Head of caudate nucleus (tissue), 42 donors: ENCODE results near the gene ANKRD40.

Experiments used
- DNase-seq, 42 donors: peaks; one replicate each; pipeline versions ENCODE4 v3.0.0 to v3.0.0-alpha.2; 2020 to 2021; ENCODE audit warnings: mixed read lengths in 7 of 42
- intact Hi-C: fragments of 100-400 bp; cut with DNase I; formaldehyde crosslinking; loops from one replicate; pipeline ENCODE4 v1.15.0; 2022

ANKRD40 gene

DNA sequence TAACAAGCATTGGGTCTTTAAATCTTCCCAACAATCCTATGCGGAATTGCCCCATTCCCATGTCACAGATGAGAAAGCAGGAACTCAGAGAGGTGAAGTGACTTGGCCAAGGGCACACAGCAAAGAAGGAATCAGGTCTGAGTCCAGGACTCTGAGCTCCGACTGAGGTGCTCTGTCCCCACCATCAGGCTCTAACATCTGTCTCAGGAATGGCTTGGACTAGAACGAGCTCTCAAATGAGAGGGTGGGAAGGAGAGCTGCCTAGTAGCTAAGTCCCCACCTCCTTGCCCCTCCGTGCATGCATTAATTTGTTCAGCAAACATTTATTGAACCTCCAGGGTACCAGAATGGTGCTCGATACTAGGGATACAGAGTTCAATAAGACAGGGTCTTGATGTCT is 46.4 kb downstream of the ANKRD40 start:
- no peak for DNase-seq
- intact Hi-C loops = no loop called here

DNA sequence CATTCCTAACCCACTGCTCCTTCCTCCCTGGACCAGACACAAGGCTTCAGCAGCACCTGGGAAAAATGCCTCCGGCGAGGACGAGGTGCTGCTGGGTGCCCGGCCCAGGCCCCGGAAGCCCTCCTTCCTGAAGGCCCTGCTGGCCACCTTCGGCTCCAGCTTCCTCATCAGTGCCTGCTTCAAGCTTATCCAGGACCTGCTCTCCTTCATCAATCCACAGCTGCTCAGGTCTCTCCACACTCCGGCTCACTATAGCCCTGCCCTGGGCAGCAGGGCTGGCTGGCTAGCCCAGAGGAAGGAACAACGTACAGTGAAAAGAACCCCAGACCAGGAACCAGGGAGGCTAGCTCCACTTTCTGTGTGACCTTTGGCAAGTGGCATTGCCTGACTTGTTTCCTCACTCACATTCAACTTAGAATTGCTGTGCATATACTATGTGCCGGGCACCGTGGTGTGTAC is 46.8 kb downstream of the ANKRD40 start:
- DNase-seq = no peak
- intact Hi-C loops = no loop called here

DNA sequence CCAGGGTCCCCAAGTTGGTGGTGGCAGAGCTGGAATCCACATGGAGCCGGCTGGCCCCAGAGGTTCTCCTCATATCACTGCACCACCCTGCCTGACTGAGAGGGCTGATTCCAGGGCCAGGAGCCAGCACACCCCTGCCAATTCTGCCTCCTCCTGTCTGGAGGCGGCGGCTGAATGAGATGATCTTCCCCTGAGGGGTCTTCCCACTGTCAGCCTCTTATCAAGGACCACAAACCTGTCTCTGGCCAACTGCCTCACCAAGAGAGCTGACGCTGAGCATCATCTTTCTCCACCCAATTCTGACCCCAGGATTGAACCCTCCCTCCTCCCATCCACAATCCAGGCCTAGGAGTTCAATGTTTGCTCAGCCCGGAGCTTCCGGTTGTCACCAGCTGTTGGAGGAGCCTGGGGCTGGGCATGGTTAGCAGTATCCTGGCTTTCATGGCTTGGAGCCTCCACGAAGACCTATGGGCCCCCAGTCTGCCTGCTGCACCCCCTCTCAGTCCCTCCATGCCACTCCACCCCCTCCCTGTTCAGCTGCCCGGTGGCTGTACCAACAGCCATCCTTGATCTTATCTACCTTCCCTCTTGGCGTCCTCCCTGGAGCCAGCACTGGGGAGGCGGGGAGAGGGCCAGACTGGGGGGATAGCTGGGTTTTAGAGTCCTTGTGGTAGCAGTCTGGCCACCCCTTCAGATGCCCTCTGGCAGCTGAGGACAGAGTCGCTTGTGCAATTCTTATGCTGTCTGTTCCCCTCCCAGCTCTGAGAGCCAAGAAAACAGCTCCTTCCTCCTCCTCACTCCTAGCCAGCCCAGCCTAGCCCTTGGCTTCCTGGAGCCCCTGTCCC is 47.5 kb downstream of the ANKRD40 start:
- no peak for DNase-seq
- intact Hi-C loops = no loop called here

DNA sequence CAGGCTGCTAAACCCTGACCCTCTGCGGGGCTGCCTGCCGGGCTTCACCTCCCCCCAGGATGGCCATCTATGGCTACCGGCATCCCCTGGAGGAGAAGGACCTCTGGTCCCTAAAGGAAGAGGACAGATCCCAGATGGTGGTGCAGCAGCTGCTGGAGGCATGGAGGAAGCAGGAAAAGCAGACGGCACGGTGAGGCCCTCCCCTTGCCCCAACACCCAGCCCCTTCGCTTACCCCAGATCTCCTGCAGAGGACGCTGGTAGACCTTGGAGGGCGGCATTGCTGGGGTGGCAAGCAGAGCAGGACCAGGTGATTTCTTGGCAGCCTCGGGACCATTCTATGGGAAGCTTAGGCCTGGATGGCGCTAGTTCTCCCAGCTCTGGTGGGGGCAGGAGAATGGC is 48.5 kb downstream of the ANKRD40 start:
- DNase-seq = no peak

DNA sequence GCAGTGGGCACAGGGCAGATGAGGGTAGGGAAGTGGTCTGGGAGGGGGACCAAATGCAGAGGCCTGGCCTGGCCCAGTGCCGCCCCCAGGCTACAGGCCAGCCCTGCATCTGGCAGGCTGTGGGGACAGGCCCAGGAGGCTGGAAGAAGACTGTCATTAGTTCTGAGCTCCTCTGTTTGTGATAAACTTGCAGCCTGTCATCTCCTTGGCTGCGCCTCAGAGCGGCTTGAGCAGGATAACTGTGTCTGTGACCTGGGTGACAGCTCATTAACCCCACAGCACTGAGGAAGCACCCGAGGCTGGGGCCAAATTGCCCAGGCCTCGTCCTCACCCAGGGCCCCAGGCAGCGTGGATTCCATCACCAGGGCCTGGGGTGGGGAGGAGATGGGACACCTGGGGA is 49.1 kb downstream of the ANKRD40 start:
- DNase-seq = no peak
- intact Hi-C loops = no loop called here

More for the DNA sequence above, 48.5 kb downstream of the ANKRD40 start:
- intact Hi-C loops = no loop called here

DNA sequence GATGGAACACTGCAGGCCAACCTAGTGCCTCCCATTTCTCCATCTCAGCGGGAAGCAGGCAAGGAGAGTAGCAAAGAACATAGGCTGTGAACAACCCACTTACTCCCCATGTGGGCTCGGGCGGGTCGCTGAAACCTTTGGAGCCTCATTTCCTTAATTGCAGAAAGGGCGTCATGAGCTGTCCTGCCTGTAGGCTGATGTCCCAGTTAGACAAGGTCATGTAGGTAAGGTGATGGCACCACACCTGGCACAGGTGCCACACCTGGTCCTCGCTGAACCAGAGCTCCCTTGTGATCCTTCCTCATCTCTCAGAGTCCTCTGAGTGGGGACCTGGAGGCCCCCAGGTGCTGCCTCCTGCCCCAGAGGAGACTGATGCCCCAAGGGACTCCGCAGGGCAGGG is 50.1 kb downstream of the ANKRD40 start:
- intact Hi-C loops = no loop called here
- no peak for DNase-seq

DNA sequence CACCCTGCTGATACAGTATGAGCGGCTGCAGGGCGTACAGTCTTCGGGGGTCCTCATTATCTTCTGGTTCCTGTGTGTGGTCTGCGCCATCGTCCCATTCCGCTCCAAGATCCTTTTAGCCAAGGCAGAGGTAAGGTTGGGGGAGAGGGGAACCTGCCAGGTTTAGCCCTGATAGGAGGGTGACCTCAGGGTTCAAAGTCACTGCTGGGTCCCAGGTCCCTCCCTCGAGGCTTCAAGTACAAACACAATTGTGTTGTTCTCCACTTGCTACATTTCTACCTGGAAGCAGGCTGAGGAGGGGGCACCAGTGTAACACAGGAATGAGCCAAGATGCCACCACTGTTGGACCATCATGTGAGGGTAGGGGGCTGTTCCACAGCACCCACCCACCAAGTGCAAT is 50.7 kb downstream of the ANKRD40 start:
- DNase-seq = no peak
- intact Hi-C loops = no loop called here

DNA sequence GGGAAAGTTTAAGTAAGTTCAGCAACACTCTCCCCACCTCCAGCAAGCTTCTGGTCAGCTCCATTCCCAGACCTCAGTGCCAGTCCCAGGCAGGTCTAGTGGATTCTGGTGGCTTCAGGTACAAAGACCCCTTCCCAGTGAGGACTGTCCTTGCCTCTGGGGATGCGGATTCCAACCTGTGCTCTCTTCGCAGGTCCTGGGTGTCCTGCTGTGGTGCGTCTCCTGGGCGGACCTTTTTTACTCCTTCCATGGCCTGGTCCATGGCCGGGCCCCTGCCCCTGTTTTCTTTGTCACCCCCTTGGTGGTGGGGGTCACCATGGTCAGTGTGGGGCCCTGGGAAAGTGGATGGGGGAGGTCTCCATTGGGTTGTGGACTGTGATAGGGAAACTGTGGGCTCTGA is 51.2 kb downstream of the ANKRD40 start:
- intact Hi-C loops = no loop called here
- no peak for DNase-seq

DNA sequence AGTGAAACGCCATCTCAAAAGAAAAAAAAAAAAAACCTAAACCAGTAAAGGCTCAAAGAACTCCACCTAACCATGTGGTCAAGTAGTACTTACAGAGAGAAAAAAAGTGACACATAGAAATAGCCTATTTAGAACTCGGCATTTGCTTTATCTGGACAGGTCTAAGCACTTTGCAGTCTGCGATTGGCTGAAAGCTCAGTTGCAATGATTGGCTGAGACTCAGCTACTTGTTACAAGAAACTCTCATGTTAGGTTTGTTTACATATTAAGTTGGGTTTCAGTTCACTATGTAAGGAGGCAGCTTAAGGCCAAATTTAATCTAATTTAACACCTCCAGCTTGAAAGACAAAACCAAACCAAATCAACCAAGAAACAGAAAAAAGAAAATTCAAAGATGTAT is 54.0 kb downstream of the ANKRD40 start:
- DNase-seq = no peak
- intact Hi-C loops = no loop called here

DNA sequence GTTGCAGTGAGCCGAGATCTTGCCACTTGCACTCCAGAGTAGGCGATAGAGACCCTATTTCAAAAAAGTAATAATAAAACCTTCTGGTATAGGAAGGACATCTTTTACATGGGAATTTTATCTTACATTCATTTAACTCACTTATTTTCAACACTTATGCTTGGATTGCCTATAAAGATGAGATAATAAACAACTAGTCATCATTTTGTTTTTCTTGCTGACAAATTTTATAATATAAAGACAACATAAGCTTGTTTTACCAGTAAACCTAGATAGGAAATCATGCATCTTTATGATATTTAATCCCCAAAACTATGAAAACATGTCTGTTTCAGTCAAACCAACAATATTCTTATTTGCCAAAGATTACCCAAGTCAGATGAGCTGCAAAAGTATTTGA is 56.1 kb downstream of the ANKRD40 start:
- DNase-seq = no peak
- intact Hi-C loops = no loop called here

DNA sequence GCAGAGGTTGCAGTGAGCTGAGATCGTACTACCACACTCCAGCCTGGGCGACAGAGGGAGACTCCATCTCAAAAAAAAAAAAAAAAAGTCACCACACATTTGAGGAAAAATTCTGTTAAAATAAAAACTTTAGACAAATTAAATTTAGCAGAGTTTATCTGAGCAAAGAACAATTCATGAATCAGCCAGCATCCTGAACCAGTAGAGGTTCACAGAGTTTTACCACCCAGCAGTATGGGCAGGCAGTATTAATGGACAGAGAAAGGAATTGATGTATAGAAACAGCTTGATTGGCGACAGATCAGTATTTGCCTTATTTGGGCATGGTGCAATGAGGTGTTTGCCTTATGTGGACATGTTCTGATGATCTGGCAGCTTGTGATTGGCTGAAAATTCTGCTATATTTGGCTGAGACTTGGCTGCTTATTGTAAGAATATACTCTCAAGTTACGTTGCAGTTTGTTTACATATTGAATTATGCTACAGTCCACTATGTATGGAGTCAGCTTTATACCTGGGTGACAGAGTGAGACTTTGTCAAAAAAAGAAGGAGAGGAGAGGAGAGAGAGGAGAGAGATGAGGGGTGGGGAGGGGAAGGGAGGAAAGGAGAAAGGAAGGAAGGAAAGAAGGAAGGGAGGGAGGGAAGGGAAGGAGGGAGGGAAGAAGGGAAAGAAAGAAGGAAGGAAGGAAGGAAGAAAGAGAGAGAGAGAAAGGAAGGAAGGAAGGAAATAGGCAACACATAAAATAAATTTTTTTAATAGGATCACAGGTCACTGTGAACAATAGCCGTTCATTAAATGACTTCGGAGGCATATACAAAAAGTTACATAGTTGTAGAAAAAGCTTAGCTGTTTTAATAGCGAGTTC is 58.4 kb downstream of the ANKRD40 start:
- no peak for DNase-seq
- intact Hi-C loops = no loop called here

DNA sequence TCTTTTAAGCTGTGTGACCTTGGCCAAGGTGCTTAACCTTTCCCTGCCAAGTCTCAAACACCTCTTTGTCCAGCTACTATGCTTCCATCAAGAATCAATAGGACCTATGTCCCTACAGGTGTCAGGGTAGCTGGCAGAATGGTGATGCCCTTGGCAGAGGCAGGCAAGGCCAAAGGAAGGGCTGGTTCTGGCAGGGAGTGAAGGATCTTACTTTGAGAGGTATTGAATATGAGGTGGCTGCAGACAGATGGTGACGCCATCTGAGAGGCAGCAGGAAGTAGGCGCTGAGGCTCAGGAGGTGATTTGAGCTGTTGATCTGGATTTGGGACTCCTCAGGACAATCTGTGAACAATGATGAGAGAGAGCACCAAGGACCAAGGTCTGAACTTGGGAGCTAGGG is 60.5 kb downstream of the ANKRD40 start:
- DNase-seq = no peak
- intact Hi-C loops = no loop called here

DNA sequence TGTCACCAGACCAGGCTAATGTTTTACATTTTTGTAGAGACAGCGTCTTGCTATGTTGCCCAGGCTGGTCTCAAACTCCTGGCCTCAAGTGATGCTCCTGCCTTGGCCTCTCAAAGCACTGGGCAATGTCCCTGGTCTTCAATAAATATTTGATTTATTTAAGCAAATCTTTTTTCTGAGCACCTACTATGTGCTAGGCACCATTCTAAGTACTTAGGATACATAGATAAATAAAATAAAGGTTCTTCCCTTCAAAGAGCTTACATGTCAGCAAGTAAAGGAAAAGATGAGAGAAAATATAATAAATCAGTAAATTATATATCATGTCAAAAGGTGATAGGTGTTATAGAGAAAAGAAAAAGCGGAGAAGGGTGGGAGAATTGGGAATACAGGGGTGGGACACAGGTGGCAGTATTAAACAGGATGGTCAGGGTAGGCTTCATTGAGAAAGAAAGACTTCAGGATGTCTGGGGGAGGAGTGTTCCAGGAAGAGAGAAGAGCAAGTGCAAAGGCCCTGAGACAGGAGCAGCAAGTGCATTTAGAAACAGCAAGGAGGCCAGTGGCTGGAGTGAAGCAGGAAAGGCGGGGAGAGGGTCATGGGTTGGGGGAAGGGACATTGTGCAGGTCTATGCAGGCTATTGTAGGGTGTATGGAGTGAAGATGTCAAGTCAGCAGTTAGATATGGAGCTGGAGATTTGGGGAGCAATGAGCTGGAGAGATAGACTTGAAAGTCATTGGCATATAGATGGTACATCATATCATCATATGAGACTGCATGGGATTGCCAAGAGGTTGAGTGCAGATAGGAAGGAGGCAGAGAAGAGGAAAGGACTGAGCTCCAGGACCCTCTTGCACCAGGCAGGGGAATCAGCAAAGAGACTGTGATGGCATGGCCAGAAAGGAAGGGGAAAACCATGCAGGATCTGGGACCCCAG is 61.7 kb downstream of the ANKRD40 start:
- no peak for DNase-seq
- intact Hi-C loops = no loop called here
